ENCODE results near the gene ABCC12.

- TF ChIP-seq JUNB (IDR thresholded peaks at IDR 0.05) (no peak), RFX5 (IDR thresholded peaks at IDR 0.05) (no peak), CTCF (IDR thresholded peaks at IDR 0.05) (no peak), RNF2 (IDR thresholded peaks at IDR 0.05; ENCODE audit: borderline replicate concordance, low read depth) (no peak), MAZ (IDR thresholded peaks at IDR 0.05; ENCODE audit: borderline replicate concordance, low read depth, low read length) (no peak), REST (IDR thresholded peaks at IDR 0.05) (no peak)
Measured at GRCh38 chr16:48165961-48166578, 10.3 kb upstream of the ABCC12 start.

Data from A549 (cell line).